HG03571 (cell line): ENCODE measurements around the gene PPFIBP2.
"Not testable (repeated sequence)": the region's sequence is repeated elsewhere in the genome, so short reads cannot be mapped to it uniquely, and the experiment has no call there.

Experiments
- ATAC-seq: cut with Tn5 transposase; IDR thresholded peaks from one replicate; pipeline ENCODE4 v1.9.1; 2021; ENCODE audit not compliant: unreplicated experiment

PPFIBP2 gene

DNA sequence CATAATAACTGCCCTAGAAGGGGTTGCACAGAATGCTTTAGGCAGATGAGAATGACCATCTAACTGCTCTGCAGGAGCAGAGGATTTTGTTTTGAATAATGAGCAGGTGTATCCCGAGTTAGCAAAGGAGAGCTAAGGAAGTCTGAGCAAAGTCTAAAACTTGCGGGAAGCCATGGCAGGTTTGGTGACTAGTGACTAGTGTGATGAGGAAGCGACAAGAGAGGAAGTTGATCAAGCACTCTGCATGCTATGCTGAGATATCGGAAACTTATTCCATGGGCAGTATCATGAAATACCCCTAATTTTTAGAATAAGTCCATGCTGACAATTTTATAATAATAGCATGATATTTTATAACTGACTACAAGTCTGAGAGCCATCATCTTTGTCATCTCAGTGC is 15.6 kb upstream of the PPFIBP2 start:
- no peak for ATAC-seq

DNA sequence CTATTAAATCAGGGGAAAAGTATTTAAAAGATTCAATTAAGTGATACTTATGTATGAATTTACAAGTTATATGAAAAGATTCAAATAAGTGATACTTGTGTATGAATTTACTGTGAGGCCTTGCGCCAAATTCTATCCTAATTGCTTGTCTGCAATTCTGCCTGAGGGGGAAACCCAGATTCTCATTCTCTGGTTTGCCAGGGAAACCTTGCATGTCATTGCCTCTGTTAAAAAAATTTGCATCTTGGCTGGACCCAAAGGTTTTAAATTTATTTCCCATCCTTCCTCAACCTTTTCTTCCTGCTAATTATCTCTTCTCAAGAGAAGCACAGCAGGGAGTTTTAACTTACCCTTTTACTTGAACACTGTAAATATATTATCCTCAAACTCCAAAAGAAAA is 14.7 kb upstream of the PPFIBP2 start:
- ATAC-seq, result no peak

DNA sequence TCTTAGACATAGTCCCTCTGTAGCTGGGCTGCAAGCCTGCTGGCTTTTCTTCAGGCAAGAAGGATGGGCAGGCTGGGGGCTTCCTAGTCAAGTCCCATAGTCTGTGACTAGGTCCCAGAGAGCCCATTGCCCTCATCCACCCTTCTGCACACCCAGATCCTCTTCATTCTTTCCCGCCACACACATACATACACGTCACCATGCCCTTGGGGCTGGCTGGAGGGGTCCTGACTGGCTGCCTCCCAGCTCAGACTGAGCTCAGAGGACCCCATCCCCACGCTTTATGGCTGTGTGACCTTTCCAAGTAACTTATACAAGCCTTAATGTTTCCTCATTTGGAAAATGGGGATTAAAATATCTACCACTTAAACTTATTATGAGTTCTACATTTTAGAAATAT is 13.5 kb upstream of the PPFIBP2 start:
- no peak for ATAC-seq

DNA sequence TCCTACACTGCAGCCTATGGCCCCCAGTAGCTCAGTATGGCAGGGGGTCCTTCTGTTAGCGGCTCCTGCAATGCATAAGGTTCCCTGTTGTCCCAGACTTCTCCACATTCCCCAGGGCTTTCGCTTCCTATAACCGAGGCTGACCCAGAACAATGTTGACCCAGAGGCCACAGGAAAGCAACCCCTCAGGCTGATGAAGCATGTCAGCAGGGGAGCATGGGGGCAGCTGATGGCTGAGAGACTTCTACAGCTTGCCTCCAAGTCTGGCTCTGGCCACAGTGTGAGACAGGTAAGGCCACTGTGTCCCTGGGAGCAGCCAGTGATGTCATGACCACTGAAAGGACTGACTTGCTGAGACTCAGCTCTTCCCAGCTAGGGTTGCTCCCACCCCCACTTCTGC is 12.5 kb upstream of the PPFIBP2 start:
- ATAC-seq, result no peak

DNA sequence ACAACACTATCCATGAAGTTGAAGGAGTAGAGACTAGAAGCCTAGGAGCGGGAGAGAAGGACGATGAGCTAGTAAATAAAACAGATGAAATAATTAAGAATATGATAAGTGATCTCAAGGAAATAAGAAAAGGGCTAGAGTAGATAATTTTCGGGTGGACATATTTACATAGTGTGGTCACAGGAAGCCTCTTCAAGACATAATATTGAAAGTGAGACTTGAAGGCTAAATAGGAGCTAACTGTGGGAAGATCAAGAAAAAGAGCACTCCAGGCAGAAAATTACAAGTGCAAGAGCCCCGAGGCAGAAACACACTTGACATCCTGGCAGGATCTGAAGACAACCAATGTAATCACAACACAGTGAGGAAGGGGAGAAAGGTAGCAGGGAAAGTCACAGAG is 11.9 kb upstream of the PPFIBP2 start:
- no peak for ATAC-seq

DNA sequence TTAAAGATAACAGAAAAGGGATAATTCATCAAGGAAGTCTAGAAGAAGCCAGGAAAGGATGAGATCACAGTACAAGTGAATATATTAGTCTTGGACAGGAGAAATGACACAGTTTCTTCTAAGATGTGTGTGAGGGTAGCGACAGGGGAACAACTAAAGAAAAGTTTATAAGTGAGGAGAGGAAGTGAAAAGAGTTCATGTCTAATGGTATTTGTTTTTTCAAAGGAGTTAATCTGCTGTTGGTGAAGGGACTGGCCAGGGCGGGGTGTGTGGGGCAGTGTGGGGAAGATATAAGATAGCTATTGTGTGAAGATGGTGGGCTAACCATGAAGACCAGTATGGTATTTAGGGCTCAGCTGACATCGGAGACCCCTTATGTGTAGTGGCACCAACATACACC is 7.6 kb upstream of the PPFIBP2 start:
- no peak for ATAC-seq

DNA sequence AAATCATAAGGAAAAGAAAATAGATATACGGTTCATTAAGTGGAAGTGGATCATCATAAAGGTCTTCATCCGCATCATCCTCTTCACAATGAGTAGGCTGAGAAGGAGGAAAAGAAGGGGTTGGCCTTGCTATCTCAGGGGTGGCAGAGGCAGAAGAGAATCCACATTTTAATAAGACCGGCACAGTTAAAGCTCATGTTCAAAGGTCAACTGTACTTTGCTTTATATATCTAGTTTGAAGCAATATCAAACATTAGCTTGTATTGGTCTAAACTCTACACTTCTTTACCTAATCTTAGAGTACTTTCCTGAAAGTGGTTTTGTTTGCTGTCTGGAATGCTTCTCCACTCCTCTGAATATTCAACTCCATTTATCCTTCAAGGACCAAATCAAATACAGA is 5.7 kb upstream of the PPFIBP2 start:
- ATAC-seq, result no peak

DNA sequence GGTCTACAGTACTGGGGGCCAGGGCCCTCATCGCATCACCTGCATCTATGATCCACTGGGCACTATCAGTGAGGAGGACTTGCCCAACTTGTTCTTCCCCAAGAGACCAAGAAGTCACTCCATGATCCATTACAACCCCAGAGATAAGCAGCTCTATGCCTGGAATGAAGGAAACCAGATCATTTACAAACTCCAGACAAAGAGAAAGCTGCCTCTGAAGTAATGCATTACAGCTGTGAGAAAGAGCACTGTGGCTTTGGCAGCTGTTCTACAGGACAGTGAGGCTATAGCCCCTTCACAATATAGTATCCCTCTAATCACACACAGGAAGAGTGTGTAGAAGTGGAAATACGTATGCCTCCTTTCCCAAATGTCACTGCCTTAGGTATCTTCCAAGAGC is 3.8 kb upstream of the PPFIBP2 start:
- no peak for ATAC-seq

DNA sequence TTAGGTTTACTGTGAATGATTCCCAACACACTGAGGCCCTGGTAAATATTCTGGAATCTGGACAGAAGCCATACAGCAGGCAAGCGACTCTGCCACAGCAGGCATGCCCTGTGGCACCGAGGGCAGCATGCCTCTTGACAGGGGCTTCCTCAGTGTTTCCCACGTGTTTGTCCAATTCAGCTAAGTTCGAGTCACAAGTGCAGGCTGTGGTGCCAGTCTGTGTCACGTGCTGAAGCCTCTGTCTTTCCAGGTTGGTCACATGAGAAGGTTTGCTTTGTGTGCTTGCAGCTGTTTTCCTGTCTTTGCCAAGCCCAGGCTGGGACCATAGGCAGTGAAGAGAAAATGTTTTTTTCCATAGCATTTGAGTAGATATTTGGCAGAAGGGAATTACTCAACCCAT is 2.4 kb upstream of the PPFIBP2 start:
- ATAC-seq, result no peak

DNA sequence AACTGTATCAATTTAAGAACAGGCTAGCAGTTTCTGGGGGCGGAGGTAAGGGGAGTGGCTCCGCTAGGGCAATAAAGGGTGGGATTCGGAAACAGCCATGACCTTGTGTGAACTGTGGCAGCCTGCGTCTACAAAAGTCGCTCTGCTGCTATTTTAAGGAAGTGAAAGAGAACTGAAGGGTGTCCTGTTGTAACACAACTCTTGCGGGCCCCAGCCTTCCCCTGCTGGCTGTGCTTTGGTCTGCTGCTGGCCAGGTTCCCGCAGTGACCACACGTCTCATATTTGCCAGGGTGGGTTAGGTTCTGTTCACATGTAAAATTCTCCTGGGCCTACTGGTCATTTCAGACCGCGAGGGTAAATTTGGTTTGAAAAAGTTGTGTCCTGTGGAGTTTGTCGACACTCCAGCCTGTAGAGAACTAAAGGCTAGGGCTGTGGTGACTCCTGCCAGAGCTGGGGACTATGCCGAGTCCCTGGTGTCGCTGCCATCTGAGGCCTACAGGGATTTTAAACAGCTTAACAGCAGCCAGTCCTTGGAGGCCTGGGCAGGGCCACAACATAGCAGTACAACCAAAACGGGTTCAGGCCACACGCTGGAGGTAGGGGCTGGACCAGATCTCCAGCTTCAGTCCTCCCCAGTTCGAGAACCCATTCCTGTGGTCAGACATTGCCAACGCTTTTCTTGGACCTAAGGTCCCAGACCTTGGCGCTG is 1.1 kb upstream of the PPFIBP2 start:
- peak; percentile 74 for ATAC-seq

DNA sequence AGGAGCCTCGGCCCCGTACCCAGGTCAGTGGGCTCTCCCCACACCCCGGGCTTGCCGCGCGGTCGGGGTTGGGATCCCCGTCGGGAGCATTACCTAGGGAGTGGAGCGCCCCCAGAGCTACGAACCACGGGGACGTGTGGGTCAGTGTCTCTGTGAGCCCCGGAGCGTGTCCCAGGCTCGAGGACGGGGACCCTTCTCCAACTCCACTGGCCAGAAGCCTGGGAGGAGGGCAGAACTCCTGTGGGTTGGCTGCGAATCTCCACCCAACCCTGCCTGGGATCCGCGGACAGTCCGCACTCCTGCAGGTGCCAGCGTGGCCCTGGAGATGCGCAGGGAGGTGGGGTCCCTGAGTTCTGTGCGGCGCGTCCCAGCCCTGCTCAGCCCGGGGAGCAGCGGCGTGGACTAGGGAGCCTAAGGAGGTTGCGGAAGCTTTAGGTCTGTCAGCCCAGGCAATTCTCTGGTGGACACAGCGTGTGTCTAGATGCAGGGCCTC is 346 bp downstream of the PPFIBP2 start:
- peak; percentile 3 for ATAC-seq

DNA sequence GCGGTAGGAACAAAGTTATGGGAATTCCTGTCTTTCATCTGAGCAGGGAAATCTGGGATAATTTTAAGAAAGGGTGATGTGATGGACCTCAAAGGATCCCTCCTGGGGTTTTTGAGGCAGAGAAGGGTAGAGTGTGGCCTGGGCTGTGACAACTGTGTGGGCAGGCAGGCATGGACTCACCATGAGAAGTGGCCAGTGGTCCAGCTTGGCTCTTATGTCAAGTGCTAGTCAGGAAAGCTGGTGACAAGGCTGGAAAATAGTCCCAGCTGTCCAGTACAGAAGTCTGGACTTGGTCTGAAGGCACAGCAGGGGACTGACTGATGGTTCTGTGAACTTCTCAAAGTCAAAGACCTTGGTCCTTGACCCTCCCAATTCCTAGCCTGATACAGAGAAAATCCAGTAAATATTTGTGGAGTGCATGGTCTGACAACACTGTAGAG is 1.7 kb downstream of the PPFIBP2 start:
- ATAC-seq, result no peak

DNA sequence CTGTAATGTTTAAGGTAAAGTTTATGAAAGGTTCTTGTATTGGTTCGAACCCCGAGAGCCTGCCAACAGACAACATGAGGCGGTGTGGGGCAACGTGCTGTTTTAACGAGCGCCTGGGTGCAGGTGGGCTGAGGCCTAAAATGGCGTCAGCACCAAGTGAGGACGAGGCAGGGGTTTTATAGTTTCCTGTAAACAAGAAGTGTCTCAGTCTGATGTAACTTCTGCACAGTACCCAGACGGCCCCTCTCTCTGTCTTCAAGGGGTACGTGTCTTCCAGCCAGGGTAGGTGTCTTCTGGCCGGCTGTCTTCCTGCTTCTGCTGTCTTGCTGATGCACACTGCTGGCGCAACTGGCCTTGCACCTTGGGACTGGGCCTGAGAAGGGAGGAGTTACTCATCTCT is 2.7 kb downstream of the PPFIBP2 start:
- no peak for ATAC-seq

DNA sequence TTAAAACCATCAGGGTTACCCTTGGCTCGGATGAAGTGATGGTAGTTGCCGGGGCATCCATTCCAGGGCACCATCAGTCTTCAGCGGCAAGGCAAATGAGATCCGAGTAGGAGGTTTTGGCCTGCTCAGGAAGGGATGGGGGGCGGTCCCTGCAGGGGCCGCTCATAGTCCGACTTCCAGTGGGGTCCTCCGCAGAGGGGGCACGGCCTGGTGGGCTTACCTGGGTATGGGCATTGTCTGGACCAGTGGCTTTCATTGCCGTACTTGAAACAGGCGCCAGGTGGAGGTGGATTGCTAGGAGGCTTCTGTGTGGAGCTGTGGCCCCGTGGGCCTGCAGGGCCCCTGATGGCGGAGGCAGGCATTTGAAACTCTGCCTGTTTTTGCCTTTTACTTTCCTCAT is 3.9 kb downstream of the PPFIBP2 start:
- ATAC-seq, result not testable (repeated sequence)

DNA sequence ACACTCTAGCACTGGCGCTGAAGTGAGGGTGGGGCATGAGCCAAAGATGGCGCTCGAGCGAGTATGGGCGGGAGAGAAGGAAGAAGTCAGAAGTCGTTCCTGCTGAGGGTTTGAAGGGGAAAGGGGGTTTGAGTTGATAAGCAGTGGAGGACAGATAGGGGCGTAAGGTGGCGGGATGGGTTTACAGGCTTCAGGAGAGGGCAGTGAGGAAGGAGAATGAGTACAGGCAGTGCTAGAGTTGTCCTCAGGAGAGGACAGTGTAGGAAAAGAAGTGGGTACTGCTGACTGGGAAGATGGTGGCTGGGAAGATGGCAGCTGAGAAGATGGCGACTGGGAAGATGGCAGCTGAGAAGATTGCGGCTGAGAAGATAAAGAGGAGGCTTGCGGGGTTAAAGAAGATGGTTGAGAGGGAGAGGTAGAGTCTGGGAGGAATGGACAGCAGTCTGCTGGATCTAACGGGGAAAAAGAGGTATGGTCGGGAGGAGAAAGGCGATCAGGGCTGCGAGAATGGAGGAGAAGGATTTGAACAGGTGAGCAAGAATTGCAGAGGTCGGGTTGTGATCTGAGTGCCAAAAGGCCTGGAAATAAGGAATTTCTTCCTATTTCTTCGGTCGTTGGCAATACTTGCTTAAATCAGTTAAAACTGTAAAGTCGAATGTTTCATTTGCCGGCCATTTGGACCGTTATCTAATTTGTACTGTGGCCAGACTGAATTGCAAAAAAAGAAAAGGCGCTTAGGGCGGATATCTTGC is 5.2 kb downstream of the PPFIBP2 start:
- no peak for ATAC-seq

DNA sequence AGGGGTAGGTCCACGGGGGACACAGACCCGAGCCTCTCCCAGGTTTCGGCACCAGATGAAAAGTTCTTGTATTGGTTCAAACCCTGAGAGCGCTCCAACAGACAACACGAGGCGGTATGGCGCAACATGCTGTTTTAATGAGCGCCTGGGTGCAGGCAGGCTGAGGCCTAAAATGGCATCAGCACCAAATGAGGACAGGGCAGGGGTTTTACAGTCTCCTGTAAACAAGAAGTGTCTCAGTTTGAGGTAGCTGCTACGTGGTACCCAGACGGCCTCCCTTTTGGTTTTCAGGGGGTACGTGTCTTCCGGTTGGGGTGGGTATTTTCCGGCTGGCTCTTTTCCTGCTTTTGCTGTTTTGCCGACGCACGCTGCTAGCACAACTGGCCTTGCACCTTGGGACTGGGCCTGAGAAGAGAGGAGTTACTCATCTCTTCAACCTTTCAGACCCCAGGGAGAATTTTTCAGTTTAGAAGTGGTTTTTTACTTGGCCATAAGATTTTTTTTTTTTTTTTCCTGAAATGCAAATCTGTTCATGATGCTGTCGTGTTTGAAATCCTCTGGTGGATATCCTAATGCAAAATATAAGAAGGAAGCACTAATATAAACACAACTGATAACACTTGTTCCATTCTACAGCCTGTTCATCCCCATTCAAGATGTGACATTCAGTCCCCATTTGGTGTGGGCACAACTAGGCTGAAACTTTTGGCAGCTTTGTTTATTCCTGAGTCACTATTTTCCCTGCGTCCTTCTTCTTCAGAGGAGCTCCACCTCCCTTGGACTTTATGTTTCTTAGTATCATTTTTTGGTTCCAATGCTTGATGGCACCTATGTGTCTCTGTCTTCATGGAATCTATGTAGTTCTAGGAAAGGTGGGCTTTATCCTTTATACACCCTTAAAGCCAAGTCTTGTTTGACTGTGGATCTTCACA is 6.5 kb downstream of the PPFIBP2 start:
- ATAC-seq, result peak; percentile 58

DNA sequence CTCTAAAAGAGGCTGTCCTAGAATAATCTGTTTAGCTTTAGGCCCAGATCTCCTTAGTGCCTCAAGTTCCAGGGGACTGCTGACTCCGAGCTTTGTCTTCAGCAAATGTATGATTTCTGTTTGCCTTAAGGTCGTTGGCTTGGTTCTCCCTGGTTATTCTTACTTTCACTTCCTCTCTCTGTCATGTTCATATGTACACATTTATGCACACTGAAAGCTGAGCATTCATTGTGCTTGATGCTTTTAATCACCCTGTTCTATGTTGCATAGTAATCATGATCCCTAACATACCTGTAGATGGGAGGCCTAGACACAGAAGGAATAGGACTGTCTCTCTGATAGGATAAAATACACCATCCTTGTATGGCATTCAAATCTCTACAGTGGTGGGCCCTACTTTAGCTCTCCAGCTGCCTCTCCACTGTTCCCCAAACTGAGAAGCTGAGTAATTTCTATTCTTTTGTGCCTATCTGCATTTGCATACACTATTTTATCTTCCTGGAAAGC is 7.2 kb downstream of the PPFIBP2 start:
- ATAC-seq, result peak; percentile 79

DNA sequence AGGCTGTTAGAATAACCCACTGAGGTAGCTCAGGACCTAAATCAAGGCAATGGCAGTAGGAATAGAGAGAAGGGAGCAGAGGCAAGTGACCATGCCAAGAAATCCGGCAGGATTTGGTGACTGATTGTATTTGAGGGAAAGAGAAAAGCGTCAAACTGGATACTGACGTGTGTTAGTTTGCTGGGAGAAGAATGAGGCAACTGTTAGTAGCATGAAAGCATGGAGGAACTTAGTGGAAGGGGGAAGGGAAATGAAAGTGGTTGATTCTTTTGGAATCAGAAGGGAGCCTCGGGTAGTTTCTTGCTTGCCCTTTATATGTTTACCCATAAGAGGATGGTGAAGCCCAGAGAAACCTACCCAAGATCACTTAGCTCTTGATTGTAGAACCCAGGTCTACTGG is 8.3 kb downstream of the PPFIBP2 start:
- no peak for ATAC-seq

DNA sequence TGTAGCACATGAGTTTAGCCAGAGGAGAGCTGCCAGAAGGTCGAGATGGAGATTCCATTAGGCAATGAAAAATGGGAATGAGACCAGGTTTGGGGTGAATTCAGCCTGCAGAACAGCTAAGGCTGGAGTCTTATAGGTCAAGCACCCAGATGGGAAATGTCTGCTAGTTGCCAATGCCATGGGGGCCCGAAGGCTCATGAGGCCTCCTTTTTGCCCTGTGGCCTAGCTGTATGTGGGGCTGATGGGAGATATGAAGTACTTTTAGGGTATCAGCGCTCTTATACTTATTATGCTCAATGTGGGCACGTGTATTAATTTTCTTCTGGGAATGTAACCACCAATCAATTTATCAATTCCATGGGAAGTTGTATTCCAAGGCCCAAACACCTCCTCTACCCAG is 8.7 kb downstream of the PPFIBP2 start:
- ATAC-seq, result no peak

DNA sequence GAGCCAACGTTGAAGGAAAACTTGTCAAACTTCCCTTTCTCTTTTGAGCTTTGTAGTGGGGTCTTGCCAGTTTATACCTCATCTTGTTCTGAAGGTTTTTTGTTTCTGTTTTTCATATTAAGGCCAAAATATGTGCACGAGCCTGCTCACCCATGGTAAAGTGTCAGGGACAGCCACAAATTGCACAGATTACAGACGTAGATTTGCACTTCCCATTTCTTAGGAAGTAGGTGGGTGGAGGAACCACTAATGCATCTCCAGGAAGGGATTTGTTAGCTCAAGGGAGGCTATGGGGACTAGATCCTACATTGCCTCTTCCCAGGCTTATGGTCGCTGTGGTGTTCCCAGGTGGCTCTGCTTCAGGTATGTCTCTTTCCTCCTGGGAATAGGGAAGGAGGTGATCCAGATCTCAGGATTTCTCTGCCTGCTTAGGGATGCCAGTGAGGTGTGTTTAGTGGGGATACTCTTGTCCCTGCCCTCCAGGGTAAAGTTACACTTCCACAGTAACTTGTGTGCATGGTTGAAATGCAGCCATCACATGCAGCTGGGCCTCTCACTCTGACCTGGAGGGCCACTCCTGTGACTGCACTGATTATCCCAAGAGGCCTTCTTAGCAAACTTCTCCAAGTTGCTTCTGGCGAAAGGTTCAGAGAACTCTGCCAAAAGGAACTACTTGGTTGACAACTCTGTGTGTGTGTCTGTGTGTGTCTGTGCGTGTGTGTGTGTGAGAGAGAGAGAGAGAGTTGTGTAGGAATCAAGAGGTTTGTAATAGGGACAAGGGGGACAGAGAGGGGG is 9.8 kb downstream of the PPFIBP2 start:
- ATAC-seq, result no peak
